NCI-H69 (cell line): ENCODE measurements around the gene CABP4.

ENCODE experiments used
- DNase-seq: peaks from one replicate; lab custom pipeline; 2025; lab: John Stamatoyannopoulos, UW

The CABP4 gene

GRCh38 chr11:67482275-67482826, 27.2 kb downstream of the CABP4 start:
- DNase-seq = no peak

- peak; percentile 99 for DNase-seq
Observed at GRCh38 chr11:67482827-67483798, 28.0 kb downstream of the CABP4 start, which contains the start of gene AIP. AIP (plus strand) TSS chr11:67483026; CDS start chr11:67483159, 133 bp downstream.

- DNase-seq = peak; percentile 23
Observed at GRCh38 chr11:67483831-67484665, 28.9 kb downstream of the CABP4 start.

- no peak for DNase-seq
Observed at GRCh38 chr11:67484847-67485311, 29.7 kb downstream of the CABP4 start.

GRCh38 chr11:67485873-67486361, 30.8 kb downstream of the CABP4 start:
- DNase-seq = peak; percentile 28

GRCh38 chr11:67486481-67487195, 31.5 kb downstream of the CABP4 start:
- no peak for DNase-seq

- DNase-seq = no peak
Observed at GRCh38 chr11:67489203-67489884, 34.2 kb downstream of the CABP4 start.

GRCh38 chr11:67489885-67490726, 35.0 kb downstream of the CABP4 start:
- no peak for DNase-seq

- no peak for DNase-seq
Observed at GRCh38 chr11:67490727-67491065, 35.5 kb downstream of the CABP4 start.

- no peak for DNase-seq
Observed at GRCh38 chr11:67491276-67492068, 36.3 kb downstream of the CABP4 start.

GRCh38 chr11:67492069-67492727, 37.0 kb downstream of the CABP4 start:
- DNase-seq = no peak

- DNase-seq = no peak
Observed at GRCh38 chr11:67492801-67493547, 37.8 kb downstream of the CABP4 start.

- DNase-seq = no peak
Observed at GRCh38 chr11:67493548-67494370, 38.6 kb downstream of the CABP4 start.

GRCh38 chr11:67494371-67495233, 39.4 kb downstream of the CABP4 start:
- DNase-seq = no peak

- no peak for DNase-seq
Observed at GRCh38 chr11:67495234-67496005, 40.3 kb downstream of the CABP4 start.
